Activated CD4-positive, alpha-beta T cell treated with anti-CD3 and anti-CD28 coated beads, Interleukin-2, amount 50 U/mL, for 24 hours (primary cell): Measurements from ENCODE around the gene KBTBD8.

ENCODE experiments used
- DNase-seq, 2 donors: peaks; one replicate each; pipeline ENCODE4 v3.0.0-alpha.2; 2020; ENCODE audit warnings: low read depth in 1 of 2, low spot score in 1 of 2

KBTBD8 gene

GRCh38 chr3:66998113-66998903 is at the start of gene KBTBD8:
Gene KBTBD8 (plus strand): TSS chr3:66998307. CDS start chr3:66998356, 49 bp downstream.
- peak; percentile 88 to 97 for DNase-seq

GRCh38 chr3:66948838-66949237 is 49.3 kb upstream of the KBTBD8 start:
- no peak for DNase-seq

GRCh38 chr3:66949898-66950297 is 48.2 kb upstream of the KBTBD8 start:
- DNase-seq, result no peak

- no peak for DNase-seq
These were observed 45.8 kb upstream of the KBTBD8 start for GRCh38 chr3:66952357-66952756.

- DNase-seq, result no peak
These were observed 44.1 kb upstream of the KBTBD8 start for GRCh38 chr3:66953934-66954445.

GRCh38 chr3:66956742-66957141 is 41.4 kb upstream of the KBTBD8 start:
- no peak for DNase-seq

- DNase-seq, result no peak
These were observed 40.7 kb upstream of the KBTBD8 start for GRCh38 chr3:66957367-66957766.

GRCh38 chr3:66958067-66958466 is 40.0 kb upstream of the KBTBD8 start:
- DNase-seq, result no peak

- DNase-seq, result no peak
These were observed 35.4 kb upstream of the KBTBD8 start for GRCh38 chr3:66962664-66963063.

GRCh38 chr3:66971245-66971644 is 26.9 kb upstream of the KBTBD8 start:
- no peak for DNase-seq

GRCh38 chr3:66971891-66972551 is 26.1 kb upstream of the KBTBD8 start:
- peak; percentile 27 to 48 for DNase-seq

- no peak for DNase-seq
These were observed 17.3 kb upstream of the KBTBD8 start for GRCh38 chr3:66980791-66981190.

GRCh38 chr3:66983101-66983500 is 15.0 kb upstream of the KBTBD8 start:
- DNase-seq, result no peak

- no peak for DNase-seq
These were observed 12.7 kb upstream of the KBTBD8 start for GRCh38 chr3:66985336-66985920.

GRCh38 chr3:66986406-66986805 is 11.7 kb upstream of the KBTBD8 start:
- no peak for DNase-seq

- no peak for DNase-seq
These were observed 8.9 kb upstream of the KBTBD8 start for GRCh38 chr3:66989241-66989640.

GRCh38 chr3:66989860-66990696 is 8.0 kb upstream of the KBTBD8 start:
- no peak for DNase-seq

- DNase-seq, result no peak
These were observed 6.6 kb upstream of the KBTBD8 start for GRCh38 chr3:66991459-66991858.

- no peak for DNase-seq
These were observed 5.0 kb upstream of the KBTBD8 start for GRCh38 chr3:66993082-66993481.

GRCh38 chr3:66994588-66994987 is 3.5 kb upstream of the KBTBD8 start:
- DNase-seq, result no peak

- no peak for DNase-seq
These were observed 1.4 kb upstream of the KBTBD8 start for GRCh38 chr3:66996696-66997095.
